NCI-H1048 (cell line): Measurements from ENCODE around the gene WDR45B.

Experiments
- DNase-seq: peaks from one replicate; lab custom pipeline; 2025; lab: John Stamatoyannopoulos, UW

WDR45B gene

GRCh38 chr17:82677353-82677925 lies 29.2 kb upstream of the WDR45B start:
- DNase-seq, result no peak

- no peak for DNase-seq
Measured at GRCh38 chr17:82675476-82676245, 27.4 kb upstream of the WDR45B start.

GRCh38 chr17:82674656-82675475 lies 26.6 kb upstream of the WDR45B start:
- DNase-seq, result no peak

GRCh38 chr17:82670661-82671450 lies 22.6 kb upstream of the WDR45B start:
- DNase-seq, result no peak

GRCh38 chr17:82668631-82669099 lies 20.4 kb upstream of the WDR45B start:
- DNase-seq, result no peak

GRCh38 chr17:82668024-82668630 lies 19.9 kb upstream of the WDR45B start:
- no peak for DNase-seq

- DNase-seq, result no peak
Measured at GRCh38 chr17:82667668-82668000, 19.4 kb upstream of the WDR45B start.

GRCh38 chr17:82666931-82667667 lies 18.9 kb upstream of the WDR45B start:
- no peak for DNase-seq

- no peak for DNase-seq
Measured at GRCh38 chr17:82665891-82666290, 17.6 kb upstream of the WDR45B start.

GRCh38 chr17:82665217-82665616 lies 17.0 kb upstream of the WDR45B start:
- no peak for DNase-seq

- DNase-seq, result no peak
Measured at GRCh38 chr17:82664701-82665182, 16.5 kb upstream of the WDR45B start.

GRCh38 chr17:82664276-82664575 lies 16.0 kb upstream of the WDR45B start:
- no peak for DNase-seq

GRCh38 chr17:82663381-82664275 lies 15.4 kb upstream of the WDR45B start:
- no peak for DNase-seq

GRCh38 chr17:82662711-82663261 lies 14.5 kb upstream of the WDR45B start:
- DNase-seq, result no peak

GRCh38 chr17:82661717-82662683 lies 13.8 kb upstream of the WDR45B start:
- no peak for DNase-seq

- no peak for DNase-seq
Measured at GRCh38 chr17:82659886-82660285, 11.6 kb upstream of the WDR45B start.

- DNase-seq, result no peak
Measured at GRCh38 chr17:82658796-82659452, 10.7 kb upstream of the WDR45B start.

GRCh38 chr17:82658331-82658730 lies 10.1 kb upstream of the WDR45B start:
- DNase-seq, result no peak
